HepG2 (cell line): ENCODE results near the gene SSC5D. TPM values are rescaled to one million over a fixed set of nuclear protein-coding genes. Genes with fewer than 3 reads are reported as not detected.

Experiments used
- ATAC-seq: fragments of 200-7000 bp; cut with Tn5 transposase; 3 replicates; pipeline ENCODE4 v1.9.1; 2020; ENCODE audit warnings: mild to moderate bottlenecking, moderate library complexity
- BruUV-seq: library from RNA; stranded (reverse); fragments of 400-500 nt; replicated peaks from 2 replicates; lab custom pipeline; 2021; lab: Mats Ljungman, UMichigan
- CTCF ChIA-PET: fragments of 300-600 bp; formaldehyde crosslinking; extraction: SDS; loops from one replicate; lab custom pipeline; 2021; ENCODE audit warnings: low total read pairs, inconsistent platforms, low intra/inter-chr PET ratio; lab: Yijun Ruan, JAX
- POLR2A ChIA-PET: fragments of 350-600 bp; sonication (Branson Sonifier 250); formaldehyde crosslinking; loops from one replicate; lab custom pipeline; 2020; ENCODE audit warnings: antibody characterized with exemption, inconsistent platforms; lab: Yijun Ruan, JAX
- DNase-seq: peaks from one replicate; pipeline ENCODE4 v3.0.0-alpha.2; 2015; ENCODE audit warnings: low spot score
- FAIRE-seq: peaks from 3 replicates; lab custom pipeline; 2011; peaks lifted over from hg19 to GRCh38; lab: Jason Lieb, UNC
- H2AFZ ChIP-seq: one replicate; pipeline ENCODE4 v1.6.1; 2011; ENCODE audit warnings: low read length, inconsistent platforms
- H3K27ac ChIP-seq: fragments of 300-600 bp; 3 replicates; pipeline ENCODE4 v1.8.0; 2011; ENCODE audit warnings: mixed run types, mild to moderate bottlenecking, mixed read lengths, low read length, inconsistent platforms; ENCODE audit not compliant: insufficient read depth; ENCODE audit errors: extremely low read length
- H3K27me3 ChIP-seq, 2 experiments: fragments of 200-600 bp in 1 of 2; 2 replicates in 1 of 2; 3 replicates in 1 of 2; pipeline versions ENCODE4 v1.6.0 to v1.8.0; 2011; ENCODE audit warnings: low read length in 2 of 2, mild to moderate bottlenecking in 2 of 2, moderate library complexity in 2 of 2, inconsistent platforms in 1 of 2; ENCODE audit not compliant: insufficient read depth in 2 of 2, control insufficient read depth in 1 of 2
- H3K36me3 ChIP-seq, 2 experiments: fragments of 200-600 bp in 1 of 2; replicated peaks in 1 of 2; 2 replicates in 1 of 2; 3 replicates in 1 of 2; pipeline versions ENCODE4 v1.5.1 to v1.8.0; 2011; ENCODE audit warnings: low read length in 2 of 2, inconsistent platforms in 1 of 2; ENCODE audit not compliant: insufficient read depth in 2 of 2, control insufficient read depth in 1 of 2
- H3K4me1 ChIP-seq: 2 replicates; pipeline ENCODE4 v1.5.1; 2012; ENCODE audit warnings: low read length, inconsistent platforms; ENCODE audit not compliant: insufficient read depth
- H3K4me2 ChIP-seq: 2 replicates; pipeline ENCODE4 v1.6.0; 2011; ENCODE audit warnings: low read depth, low read length, inconsistent platforms
- H3K4me3 ChIP-seq, 3 experiments: fragments of 200-600 bp in 1 of 3; sonication (generic), shearing (Covaris generic) in 1 of 3; replicated peaks in 1 of 3; 2 replicates each; pipeline ENCODE4 v1.5.1; 2011 to 2016; ENCODE audit warnings: low read length in 3 of 3, inconsistent platforms in 2 of 3, low read depth in 2 of 3, mild to moderate bottlenecking in 2 of 3, control low read depth in 1 of 3, mixed read lengths in 1 of 3; ENCODE audit not compliant: insufficient read depth in 1 of 3
- H3K79me2 ChIP-seq: one replicate; pipeline ENCODE4 v1.6.1; 2011; ENCODE audit warnings: low read length, inconsistent platforms; ENCODE audit not compliant: insufficient read depth
- H3K9ac ChIP-seq: 2 replicates; pipeline ENCODE4 v1.6.0; 2011; ENCODE audit warnings: mild to moderate bottlenecking, low read depth, low read length, inconsistent platforms; ENCODE audit not compliant: insufficient read depth
- H3K9me3 ChIP-seq: 2 replicates; pipeline ENCODE4 v1.5.1; 2012; ENCODE audit warnings: mild to moderate bottlenecking, low read length
- H4K20me1 ChIP-seq: 2 replicates; pipeline ENCODE4 v1.6.0; 2011; ENCODE audit warnings: inconsistent platforms, mild to moderate bottlenecking, low read length, moderate library complexity; ENCODE audit not compliant: insufficient read depth
- AGO2 ChIP-seq: fragments of 200-400 bp; formaldehyde crosslinking; optimal IDR thresholded peaks from 2 replicates; pipeline ENCODE3; 2017; ENCODE audit warnings: mild to moderate bottlenecking, low read depth, low read length, moderate library complexity
- ARNTL ChIP-seq: sonication (generic); formaldehyde crosslinking; IDR thresholded peaks from 2 replicates; pipeline ENCODE4 v1.4.0; 2020; ENCODE audit warnings: mild to moderate bottlenecking, missing genetic modification reagents
- ERF ChIP-seq: IDR thresholded peaks from 2 replicates; pipeline ENCODE4 v1.6.1; 2018; ENCODE audit warnings: missing biosample characterization, missing genetic modification reagents
- PATZ1 ChIP-seq: sonication (generic); formaldehyde crosslinking; IDR thresholded peaks from 2 replicates; pipeline ENCODE4 v1.4.0; 2020; ENCODE audit warnings: missing genetic modification reagents
- PHF21A ChIP-seq: sonication (generic); formaldehyde crosslinking; IDR thresholded peaks from 2 replicates; pipeline ENCODE4 v1.5.0; 2020; ENCODE audit warnings: mild to moderate bottlenecking, missing genetic modification reagents
- RFXAP ChIP-seq: sonication (generic); formaldehyde crosslinking; IDR thresholded peaks from 2 replicates; pipeline ENCODE4 v1.4.0; 2020; ENCODE audit warnings: missing genetic modification reagents, borderline replicate concordance
- THAP7 ChIP-seq: sonication (generic); formaldehyde crosslinking; IDR thresholded peaks from 2 replicates; pipeline ENCODE4 v1.8.1; 2023; ENCODE audit warnings: mild to moderate bottlenecking, missing genetic modification reagents
- TMF1 ChIP-seq: sonication (generic); formaldehyde crosslinking; IDR thresholded peaks from 2 replicates; pipeline ENCODE4 v1.8.1; 2022; ENCODE audit warnings: low read depth, missing genetic modification reagents
- TSC22D2 ChIP-seq: sonication (generic); formaldehyde crosslinking; IDR thresholded peaks from 2 replicates; pipeline ENCODE4 v1.5.1; 2020; ENCODE audit warnings: missing genetic modification reagents, mild to moderate bottlenecking, borderline replicate concordance
- ZFP91 ChIP-seq: sonication (generic); formaldehyde crosslinking; IDR thresholded peaks from 2 replicates; pipeline ENCODE4 v1.9.0; 2022; ENCODE audit warnings: missing genetic modification reagents, mild to moderate bottlenecking, borderline replicate concordance
- ZNF256 ChIP-seq: sonication (generic); formaldehyde crosslinking; conservative IDR thresholded peaks from 2 replicates; pipeline ENCODE4 v1.4.0; 2020; ENCODE audit warnings: missing genetic modification reagents
- ZNF720 ChIP-seq: sonication (generic); formaldehyde crosslinking; IDR thresholded peaks from 2 replicates; pipeline ENCODE4 v1.4.0; 2020; ENCODE audit warnings: missing genetic modification reagents
- ZNF777 ChIP-seq: sonication (generic); formaldehyde crosslinking; IDR thresholded peaks from 2 replicates; pipeline ENCODE4 v1.4.0; 2020; ENCODE audit warnings: missing genetic modification reagents
- WGBS: methylation state at CpG from one replicate; pipeline ENCODE4 v1.1.6; 2017; ENCODE audit warnings: low lambda C conversion rate; 5-methylcytosine and 5-hydroxymethylcytosine counted together
- in situ Hi-C: cut with HindIII; loops from 2 replicates; pipeline ENCODE4 v1.10.0; 2017; ENCODE audit warnings: low pct_unique_long_range_greater_than_20kb; ENCODE audit not compliant: extremely low pct_ligation_motif_present
- intact Hi-C: fragments of 100-400 bp; cut with micrococcal nuclease; formaldehyde crosslinking; loops from one replicate; pipeline ENCODE4 v1.10.0; 2022; ENCODE audit not compliant: unreplicated experiment
- polyA plus RNA-seq, 8 experiments: library from polyadenylated mRNA; depleted of rRNA in 3 of 8; stranded (reverse) in 7 of 8; unstranded in 1 of 8; fragments of >200 nt; fragmentation: Illumina TruSeq in 4 of 8; extraction: Trizol in 4 of 8; gene quantifications; 2 replicates each; pipeline versions ENCODE4 v1.2.1 to v1.2.3, GENCODE V29; 2011 to 2016; ENCODE audit warnings: low read depth in 4 of 8, missing spikeins in 1 of 8, mixed read lengths in 1 of 8; ENCODE audit not compliant: insufficient read depth in 1 of 8
- total RNA-seq, 5 experiments: library from RNA; depleted of rRNA; stranded (reverse); fragments of >200 nt; fragmentation: Illumina TruSeq; extraction: Trizol; gene quantifications; 2 replicates each; pipeline ENCODE4 v1.2.3, GENCODE V29; 2016; ENCODE audit warnings: low read depth in 1 of 5
- TF ChIP-seq, protein P1 (sequence below): sonication (generic); formaldehyde crosslinking; IDR thresholded peaks from 2 replicates; pipeline ENCODE4 v1.4.0; 2020; ENCODE audit warnings: missing genetic modification reagents
- TF ChIP-seq, protein P2 (sequence below): sonication (generic); formaldehyde crosslinking; IDR thresholded peaks from 2 replicates; pipeline ENCODE4 v1.4.0; 2020; ENCODE audit warnings: mild to moderate bottlenecking, missing genetic modification reagents

The SSC5D gene
- total and polyA plus RNA-seq, 2 of the 13 experiments (the other 11 are each of a cell fraction or from before 2014, with no cell fraction given), result not detected

GRCh38 chr19:55488986-55489710 lies 912 bp downstream of the SSC5D start:
- Histone ChIP-seq H3K9me3 (no peaks in the 10 kb centered on the region), H3K4me2 (no peak overlapping the region), H3K4me3 (no peak overlapping the region), H3K9ac (no peak overlapping the region)
- TF ChIP-seq ZNF720 (CRISPR knock-in tag), result no peak
- TF ChIP-seq PATZ1, result peak; percentile 14; the same call in 1 of the 2 replicates
- peak; percentile 20 for TF ChIP-seq AGO2
- TF ChIP-seq ZFP91 (CRISPR knock-in tag), result no peak
- TF ChIP-seq ZNF256, result no peak
- TF ChIP-seq PHF21A, result no peak
- TF ChIP-seq ARNTL (CRISPR knock-in tag), result no peak
- no peak for TF ChIP-seq RFXAP (CRISPR knock-in tag)
- no peak for TF ChIP-seq TSC22D2 (CRISPR knock-in tag)
- TF ChIP-seq THAP7 (CRISPR knock-in tag), result no peak
- no peak for TF ChIP-seq TMF1
- TF ChIP-seq, protein P1, sequence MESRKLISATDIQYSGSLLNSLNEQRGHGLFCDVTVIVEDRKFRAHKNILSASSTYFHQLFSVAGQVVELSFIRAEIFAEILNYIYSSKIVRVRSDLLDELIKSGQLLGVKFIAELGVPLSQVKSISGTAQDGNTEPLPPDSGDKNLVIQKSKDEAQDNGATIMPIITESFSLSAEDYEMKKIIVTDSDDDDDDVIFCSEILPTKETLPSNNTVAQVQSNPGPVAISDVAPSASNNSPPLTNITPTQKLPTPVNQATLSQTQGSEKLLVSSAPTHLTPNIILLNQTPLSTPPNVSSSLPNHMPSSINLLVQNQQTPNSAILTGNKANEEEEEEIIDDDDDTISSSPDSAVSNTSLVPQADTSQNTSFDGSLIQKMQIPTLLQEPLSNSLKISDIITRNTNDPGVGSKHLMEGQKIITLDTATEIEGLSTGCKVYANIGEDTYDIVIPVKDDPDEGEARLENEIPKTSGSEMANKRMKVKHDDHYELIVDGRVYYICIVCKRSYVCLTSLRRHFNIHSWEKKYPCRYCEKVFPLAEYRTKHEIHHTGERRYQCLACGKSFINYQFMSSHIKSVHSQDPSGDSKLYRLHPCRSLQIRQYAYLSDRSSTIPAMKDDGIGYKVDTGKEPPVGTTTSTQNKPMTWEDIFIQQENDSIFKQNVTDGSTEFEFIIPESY, result 0 out of 2 replicates have a peak, but pooled peaks have one; percentile 51
- TF ChIP-seq ERF, result no peak
- TF ChIP-seq, protein P2, sequence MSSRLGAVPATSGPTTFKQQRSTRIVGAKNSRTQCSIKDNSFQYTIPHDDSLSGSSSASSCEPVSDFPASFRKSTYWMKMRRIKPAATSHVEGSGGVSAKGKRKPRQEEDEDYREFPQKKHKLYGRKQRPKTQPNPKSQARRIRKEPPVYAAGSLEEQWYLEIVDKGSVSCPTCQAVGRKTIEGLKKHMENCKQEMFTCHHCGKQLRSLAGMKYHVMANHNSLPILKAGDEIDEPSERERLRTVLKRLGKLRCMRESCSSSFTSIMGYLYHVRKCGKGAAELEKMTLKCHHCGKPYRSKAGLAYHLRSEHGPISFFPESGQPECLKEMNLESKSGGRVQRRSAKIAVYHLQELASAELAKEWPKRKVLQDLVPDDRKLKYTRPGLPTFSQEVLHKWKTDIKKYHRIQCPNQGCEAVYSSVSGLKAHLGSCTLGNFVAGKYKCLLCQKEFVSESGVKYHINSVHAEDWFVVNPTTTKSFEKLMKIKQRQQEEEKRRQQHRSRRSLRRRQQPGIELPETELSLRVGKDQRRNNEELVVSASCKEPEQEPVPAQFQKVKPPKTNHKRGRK (CRISPR knock-in tag), result no peak
- TF ChIP-seq ZNF777 (CRISPR knock-in tag), result no peak
- TF ChIP-seq, all 625 proteins: peak for 3
- H3K27me3 ChIP-seq, result peaks cover 14 to 45% of the 10 kb centered on the region in 2 experiments
- no peak for DNase-seq
- no peak for ATAC-seq
- in situ Hi-C loops (no loop called here), intact Hi-C loops (no loop called here)
- FAIRE-seq, result no peak
- no peaks in the 10 kb centered on the region for H3K36me3 ChIP-seq
- WGBS, result 76% methylated on average over 5 of the region's 36 CpGs
- H3K27ac ChIP-seq, result no peak overlapping the region
- BruUV-seq, result no TSS peak
- no peaks in the 10 kb centered on the region for H3K79me2 ChIP-seq
- peaks cover 33% of the 10 kb centered on the region for H3K4me1 ChIP-seq
- H2AFZ ChIP-seq, result no peak overlapping the region
- CTCF ChIA-PET, result no interaction called here
- H4K20me1 ChIP-seq, result no peaks in the 10 kb centered on the region
- POLR2A ChIA-PET, result no interaction called here
